HuH-7.5 (cell line): ENCODE data around the gene PDE9A.

Source experiments
- DNase-seq: peaks from one replicate; pipeline ENCODE4 v3.0.0; 2011; ENCODE audit warnings: low spot score

The PDE9A gene

DNA sequence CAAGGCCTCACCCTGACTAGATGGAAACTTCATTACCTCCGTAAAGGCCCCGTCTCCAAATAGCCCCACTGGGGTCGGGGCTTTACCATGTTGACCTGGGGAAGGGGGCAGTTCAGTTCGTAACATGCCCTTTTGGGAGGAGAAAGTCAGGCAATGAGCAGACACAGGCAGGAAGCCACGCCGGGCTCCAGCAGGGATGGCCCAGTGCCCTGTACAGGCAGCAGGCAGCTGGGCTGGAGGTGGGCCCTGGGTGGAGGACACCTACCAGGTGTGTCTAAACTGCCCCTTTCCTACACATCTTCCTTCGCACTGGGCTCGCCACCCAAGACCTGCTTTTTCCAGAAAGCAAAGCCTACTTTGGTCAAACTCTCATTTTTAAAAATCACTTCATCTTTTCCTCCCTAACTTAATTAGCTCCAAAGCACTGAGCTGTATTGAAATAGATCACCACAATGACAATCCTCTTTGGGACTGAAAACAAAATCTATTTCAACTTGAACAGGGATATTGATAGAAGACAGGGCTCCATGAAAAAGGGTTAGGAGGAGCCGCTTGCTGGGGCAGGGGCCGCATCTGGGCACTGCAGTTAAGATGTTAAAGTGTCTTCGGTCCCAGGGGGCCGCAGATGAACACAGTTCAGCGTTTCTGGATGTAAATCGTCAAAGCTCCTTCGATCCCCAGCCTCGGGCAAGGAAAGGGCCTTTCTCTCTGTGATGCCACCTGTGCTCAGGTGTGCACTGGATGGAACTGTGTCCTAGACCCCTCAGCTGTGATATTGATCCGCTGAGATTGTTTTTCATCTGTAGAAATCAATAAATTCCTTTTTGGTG is 104.6 kb downstream of the PDE9A start:
- no peak for DNase-seq

DNA sequence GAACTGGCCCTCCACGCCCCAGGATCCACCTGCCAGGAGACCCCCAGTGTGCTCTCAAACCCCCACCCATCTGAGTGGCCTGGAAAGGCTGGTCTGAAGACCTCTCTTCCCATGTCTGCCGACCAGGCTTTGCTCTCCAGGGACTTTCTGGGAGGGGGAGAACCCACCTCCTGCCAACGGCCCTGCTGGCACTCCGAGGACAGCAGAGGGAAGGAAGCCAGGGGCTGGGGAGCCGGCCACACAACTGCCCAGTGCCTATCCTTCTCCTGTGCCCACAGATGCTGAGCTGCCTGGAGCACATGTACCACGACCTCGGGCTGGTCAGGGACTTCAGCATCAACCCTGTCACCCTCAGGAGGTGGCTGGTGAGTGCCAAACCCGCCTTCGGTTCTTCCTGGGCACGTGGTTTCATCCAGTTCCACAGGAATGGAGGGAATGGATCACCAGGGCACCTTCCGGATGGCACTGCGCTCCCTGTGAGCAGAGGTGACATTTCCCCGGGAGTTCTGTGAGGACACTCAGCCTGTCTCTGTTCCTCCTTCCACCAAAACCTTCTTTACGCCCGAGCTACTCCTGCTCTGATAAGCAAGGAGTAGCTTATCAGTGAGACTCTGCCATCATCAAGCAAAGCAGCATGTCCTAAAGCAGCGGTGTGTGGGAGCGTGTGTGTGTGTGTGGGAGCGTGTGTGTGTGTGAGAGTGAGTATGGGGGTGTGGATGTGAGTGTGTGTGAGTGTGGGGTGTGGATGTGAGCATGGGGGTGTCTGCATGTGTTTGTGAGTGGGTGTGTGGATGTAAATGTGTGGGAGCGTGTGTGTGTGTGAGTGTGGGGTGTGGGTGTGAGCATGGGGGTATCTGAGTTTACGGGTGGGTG is 105.5 kb downstream of the PDE9A start:
- DNase-seq: no peak

DNA sequence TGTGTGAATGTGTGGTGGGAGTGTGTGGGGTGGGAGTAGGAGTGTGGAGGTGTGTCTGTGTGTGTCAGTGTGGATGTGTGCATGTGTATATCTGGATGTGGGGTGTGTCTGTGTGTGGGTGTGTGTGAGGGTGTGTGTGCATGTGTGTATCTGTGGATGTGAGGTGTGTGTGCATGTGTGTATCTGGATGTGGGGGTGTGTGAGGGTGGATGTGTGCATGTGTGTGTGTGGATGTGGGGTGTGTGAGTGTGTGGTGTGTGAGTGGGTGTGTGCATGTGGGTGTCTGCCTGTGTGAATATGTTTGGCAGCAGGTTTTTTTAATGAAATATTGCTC is 106.1 kb downstream of the PDE9A start:
- no peak for DNase-seq

DNA sequence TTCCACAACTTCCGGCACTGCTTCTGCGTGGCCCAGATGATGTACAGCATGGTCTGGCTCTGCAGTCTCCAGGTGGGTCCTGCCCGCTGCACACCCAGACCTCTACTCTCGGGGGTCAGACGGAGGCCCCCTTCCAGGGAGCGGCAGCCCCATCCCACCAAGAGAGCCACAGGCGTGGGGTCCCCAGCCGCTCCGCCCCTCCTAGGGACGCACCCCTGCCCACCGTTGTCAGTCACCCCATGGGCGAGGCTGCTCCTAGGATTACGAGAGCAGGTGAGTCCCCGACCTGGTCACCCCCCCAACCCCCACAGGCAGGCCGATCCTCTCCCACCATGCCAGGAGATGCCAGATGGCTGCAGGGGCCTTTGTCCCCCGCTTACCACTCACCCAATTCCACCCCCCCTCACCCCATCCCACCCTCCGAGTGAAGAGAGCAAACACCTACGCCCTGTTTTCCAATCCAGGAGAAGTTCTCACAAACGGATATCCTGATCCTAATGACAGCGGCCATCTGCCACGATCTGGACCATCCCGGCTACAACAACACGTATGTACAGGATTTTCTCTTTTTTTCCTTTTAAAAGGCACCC is 107.0 kb downstream of the PDE9A start:
- no peak for DNase-seq

DNA sequence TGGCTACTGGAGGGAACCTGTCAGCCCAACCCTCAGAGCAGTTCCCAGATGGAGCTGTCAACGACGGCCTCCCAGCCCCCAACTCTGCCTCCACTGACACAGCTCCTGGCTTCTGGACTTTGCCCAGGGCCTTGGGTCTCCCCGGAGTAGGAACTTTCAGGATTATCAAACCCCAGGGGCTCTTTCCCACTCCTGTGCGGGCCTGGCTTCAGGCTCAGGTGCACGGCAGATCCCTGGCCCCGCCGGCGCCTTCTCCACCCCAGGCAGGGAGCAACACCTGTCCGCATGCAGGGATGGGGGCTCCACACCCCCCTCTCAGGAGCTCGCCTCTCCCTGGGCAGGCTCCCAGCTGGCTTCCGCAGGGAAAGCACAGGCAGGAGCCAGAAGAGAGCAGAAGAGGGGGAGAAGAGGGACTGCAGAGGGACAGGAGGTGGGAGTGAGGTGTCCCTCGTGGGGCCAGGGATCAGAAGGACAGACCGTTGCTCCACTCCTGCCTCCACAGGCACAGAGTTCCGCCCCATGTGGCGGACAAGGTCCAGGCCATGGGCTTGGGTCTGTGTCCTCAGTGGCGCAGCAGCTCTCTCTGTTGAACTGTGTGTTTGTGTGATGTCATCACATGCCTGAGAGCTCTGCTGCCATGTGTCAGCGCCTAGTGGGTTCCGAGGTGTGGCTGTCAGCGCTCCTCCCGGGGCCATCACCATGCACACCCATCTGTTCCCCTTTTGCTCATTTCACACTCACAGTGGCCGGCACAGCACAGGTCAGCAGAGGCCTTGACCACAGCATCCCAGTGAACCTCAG is 107.7 kb downstream of the PDE9A start:
- peak; percentile 52 for DNase-seq

DNA sequence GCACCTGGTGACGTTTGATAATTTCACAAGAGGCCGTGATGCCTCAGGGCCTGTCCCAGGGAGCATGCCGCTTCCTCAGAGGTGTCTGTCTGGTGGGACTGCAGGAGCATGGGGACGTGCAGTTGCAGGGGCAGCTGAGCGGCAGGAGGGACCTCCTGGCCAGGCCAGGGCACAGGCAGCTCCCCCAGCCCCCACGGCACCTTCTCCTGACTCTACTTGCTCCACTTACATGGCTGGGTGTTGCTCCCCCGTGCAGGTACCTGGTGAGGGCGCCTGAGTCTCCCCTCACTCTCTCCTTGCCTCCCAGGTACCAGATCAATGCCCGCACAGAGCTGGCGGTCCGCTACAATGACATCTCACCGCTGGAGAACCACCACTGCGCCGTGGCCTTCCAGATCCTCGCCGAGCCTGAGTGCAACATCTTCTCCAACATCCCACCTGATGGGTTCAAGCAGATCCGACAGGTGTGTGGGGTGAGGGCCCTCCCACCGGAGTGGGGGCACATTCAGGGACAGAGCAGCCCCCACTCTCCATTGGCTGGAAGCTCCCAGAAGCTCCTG is 108.4 kb downstream of the PDE9A start:
- no peak for DNase-seq

DNA sequence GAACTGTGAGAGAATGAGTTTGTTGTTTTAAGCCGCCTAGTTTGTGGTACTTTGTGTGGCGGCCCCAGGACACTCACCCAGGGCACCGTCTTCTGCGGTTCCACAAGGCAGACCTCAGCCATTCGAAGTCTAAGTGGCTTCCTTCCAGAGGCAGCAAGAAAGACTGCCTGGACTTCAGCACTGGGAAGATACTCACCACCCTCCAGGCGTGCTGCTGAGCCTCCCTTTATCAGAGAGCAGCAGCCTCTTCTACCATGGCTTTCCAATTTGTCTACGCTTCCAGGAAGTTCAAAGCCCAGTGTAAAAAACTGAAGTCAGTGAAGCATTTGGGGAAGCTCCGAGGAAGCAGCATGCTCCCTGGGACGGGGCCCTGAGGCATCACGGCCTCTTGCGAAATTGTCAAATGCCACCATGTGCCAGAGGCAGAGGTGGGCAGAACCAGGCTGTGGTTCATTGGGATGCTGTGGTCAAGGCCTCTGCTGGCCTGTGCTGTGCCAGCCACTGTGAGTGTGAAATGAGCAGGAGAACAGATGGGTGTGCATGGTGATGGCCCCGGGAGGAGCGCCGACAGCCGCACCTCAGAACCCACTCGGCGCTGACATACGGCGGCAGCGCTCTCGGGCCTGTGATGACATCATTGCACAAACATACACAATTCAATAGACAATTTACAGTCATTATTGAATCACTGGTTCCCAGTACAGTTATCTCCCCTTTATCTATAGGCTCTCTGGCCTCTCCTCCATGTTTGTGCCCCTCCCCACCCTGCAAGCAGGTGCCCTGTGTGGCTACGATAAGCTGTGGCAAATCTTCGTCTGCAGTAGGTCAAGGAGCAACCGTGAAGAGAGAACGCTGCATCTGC is 110.4 kb downstream of the PDE9A start:
- no peak for DNase-seq

DNA sequence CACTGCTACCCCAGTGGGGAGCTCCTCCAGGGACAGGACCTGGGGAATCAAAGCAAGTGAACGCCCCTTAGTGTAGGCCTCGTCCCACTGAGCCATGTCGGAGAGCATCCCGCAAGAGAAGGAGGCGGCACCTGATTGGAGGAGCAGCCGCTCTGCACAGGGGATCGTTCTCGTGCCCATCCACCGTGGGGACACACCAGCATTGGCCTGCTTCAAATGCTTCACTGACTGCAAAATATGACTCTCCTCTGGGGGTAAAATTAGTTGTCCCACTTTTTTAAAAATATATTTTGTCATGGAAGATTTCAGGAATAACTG is 111.0 kb downstream of the PDE9A start:
- DNase-seq: no peak

DNA sequence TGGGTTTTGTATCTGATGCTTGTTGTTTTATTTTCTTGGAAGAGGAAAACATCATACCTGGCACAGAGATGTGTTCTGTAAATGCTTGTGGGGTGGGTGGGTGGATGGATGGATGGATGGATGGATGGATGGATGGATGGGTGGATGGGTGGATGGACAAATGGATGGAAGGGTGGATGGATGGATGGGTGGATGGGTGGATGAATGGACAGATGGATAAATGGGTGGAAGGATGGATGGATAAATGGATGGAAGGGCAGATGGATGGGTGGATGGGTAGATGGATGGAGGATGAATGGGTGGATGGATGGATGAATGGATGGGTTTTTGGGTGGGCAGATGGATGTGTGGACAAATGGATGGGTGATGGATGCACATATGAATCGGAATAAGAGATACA is 111.5 kb downstream of the PDE9A start:
- no peak for DNase-seq

DNA sequence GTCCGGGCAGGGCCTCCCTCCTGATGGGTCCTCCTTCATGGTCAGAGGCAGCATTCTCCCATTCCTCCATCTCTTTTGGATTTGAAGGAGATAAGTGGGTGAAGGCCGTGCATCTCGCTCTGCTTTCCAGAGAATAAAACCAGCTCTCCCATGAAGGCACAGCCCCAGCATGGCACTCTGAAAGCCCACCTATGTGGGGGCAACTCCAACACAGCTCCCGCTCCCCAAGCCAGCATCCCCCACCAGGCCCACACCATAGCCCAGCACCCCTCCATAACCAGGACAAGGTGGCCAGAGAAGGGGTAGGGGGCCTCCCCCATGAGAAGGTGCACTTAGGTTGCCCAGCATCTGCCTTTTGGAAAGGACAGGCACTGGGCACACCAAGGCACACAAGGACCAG is 112.2 kb downstream of the PDE9A start:
- DNase-seq: no peak

DNA sequence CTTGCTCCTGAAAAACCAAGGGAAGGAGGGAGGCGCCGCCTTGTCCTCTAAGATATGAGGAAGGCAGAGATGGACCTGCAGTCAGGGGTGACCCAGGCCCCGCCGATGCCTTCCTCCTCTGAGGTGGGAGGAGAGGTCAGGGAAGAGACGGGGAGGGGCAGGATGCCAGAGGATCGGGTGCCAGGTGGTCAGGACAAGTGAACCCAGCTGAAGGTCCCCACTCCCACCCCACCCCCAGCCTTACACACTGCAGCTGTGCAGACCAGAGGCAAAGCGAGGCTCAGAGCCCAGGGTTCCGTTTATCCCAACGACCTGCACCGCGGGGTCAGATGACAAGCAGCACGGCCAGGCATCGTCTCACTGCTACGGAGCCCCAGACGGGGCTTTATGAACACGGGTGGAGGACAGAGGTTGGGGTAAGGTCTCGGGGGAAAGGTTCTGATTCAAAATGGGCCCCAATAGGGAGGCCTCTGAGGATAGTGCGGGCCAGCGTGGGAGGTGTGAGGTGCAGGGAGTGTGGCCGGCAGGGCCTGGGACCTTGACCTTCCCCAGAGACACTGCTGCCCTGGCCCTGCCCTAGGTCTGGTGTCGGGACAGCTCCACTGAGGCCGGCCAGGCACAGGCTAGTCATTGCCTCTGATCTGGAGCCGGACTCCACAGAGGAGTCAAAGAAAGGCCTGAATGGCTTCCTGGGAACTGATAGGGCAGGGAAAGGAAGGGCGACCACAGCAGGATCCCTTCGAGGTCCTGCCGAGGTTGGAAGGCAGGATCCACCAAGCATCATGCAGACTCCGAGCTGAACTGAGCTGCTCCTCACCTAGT is 113.5 kb downstream of the PDE9A start:
- DNase-seq: no peak

DNA sequence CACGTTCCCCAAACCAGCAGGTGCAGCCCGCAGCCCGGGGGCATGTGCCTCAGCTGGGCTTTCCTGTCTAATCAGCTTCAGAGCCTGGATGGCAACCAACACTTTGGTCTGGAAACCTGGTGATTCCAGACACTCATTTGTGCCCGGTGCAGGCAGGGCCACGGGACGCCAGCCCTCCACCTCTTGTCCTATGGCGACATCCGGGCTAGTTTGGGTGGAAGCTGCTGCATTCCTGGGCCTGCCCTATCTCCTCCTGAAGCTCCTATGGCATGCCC is 114.1 kb downstream of the PDE9A start:
- DNase-seq: no peak

DNA sequence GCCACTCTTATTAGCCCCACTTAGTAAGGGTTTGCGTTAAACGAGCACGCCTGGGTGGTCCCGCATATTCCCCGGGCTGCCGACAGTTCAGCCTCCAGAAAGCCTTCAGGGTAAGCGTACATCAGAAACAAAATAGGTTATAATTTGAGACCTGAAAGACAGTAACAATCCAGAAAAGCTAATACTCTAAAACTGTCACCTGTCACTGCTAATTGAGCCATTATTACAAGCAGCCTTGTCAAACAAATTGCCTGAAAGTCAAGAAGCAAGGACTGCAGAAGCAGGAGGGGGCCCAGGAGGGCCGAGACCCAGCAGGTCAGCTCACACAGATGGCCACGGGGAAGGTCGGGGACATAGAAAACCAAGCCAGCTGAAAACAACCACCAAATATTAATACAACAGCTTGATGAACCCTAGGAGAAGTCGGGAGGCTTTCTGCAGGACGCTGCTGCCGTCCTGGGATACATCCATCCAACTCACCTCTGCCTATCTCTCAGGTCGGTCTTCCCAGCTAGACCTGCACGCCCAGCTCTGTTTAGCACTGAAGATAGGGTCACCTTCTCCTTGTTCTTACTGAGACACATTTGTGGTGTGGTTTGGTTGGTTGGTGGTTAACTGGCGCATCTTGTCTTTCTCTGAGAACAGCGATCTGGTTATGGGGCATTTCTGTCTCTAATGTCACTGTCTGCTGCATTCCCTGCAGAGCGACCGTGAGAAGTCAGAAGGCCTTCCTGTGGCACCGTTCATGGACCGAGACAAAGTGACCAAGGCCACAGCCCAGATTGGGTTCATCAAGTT is 115.1 kb downstream of the PDE9A start:
- DNase-seq: no peak

DNA sequence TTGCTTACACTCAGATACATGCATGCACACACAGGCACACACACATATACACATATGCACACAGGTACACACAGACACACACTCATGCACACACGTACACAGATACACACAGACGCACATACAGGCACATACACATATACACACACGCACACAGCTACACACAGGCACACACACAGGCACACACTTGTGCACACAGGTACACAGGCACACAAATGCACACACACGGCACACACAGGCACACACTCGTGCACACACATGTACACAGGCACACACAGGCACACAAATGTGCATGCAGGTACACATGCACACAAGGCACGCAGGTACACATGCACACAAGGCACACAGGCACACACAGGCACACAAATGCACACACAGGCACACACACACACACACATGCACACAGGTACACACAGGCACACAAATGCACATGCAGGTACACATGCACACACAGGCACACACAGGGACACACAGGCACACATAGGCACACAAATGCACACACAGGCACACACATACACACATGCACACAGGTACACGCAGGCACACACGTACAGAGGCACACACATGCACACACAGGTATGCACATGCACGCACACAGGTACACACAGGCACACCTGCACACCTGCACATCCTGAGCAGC is 115.9 kb downstream of the PDE9A start:
- no peak for DNase-seq

DNA sequence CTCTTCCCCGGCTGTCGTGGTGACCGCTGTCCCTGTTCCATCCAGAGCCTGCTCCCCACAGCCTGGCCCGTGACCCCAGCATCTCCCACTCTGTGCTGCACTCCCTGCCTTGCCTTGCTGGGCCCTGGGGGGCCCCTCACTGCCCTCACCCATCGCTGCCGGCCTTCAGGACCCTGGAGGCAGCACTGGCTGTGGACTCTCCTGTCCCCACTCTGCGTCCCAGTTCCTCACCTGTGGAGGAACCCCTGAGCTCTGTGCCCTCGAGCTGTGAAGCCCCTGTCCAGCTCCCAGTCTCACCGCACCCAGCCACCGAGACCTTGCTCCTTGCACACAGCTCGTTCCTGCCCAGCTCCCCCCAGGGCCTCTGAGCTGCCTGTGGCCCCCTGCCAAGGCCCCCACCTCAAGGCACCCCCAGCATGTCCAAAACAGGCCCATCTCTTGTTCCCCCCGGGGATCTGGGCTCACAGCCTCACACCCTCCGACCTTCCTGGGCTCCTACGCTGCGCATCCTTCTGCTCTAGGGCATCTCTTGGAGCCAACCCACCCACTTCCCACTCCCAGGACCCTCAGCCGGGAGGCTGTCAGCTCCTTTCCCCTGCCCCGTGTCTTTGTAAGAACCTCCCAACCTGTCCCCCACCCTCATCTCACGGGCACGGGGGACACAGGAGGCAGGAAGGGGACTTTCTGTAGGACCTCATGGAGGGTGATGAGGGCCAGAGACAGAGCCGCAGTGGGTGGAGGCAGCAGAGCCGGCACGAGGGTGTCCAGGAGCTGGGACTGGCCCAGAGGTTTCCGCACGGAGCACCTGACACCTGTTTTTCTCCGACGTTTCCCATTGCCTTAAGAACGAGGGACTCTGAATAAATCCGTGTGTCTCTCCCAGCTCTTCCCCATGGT is 116.6 kb downstream of the PDE9A start:
- DNase-seq: no peak

DNA sequence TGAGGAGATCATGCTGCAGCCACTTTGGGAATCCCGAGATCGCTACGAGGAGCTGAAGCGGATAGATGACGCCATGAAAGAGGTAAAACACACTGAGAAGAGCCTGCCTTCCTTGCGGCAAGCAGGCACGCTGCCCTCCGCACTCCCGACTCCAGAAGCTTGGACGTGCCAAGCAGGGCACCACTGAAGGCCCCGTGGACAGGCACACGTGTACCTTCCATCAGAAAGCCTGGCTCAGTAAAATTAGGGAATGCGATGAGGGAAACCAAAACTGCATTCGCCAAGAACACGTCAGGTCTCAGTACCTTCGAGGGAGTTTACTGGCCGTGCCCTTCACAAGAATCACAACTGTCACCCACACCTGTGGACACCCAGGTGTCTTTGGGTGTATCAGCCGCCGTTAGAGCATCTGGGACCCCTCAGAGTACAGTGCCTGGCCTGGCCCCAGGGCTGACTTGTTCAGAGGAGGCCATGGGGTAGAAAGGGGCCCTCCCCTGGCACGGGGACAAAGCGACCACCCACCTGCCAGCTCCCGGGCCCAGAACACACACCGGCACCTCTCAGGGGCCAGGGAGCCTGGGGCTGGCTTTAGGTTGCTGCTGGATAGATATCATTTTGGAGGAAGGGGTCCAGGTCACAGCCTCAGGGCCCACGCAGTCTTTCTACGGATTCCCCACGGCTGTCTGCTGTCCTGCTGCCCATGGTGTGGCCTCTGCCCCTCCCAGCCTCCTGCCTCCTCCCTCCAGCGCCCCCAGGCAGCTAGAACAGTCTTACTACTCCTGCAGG is 117.5 kb downstream of the PDE9A start:
- no peak for DNase-seq

DNA sequence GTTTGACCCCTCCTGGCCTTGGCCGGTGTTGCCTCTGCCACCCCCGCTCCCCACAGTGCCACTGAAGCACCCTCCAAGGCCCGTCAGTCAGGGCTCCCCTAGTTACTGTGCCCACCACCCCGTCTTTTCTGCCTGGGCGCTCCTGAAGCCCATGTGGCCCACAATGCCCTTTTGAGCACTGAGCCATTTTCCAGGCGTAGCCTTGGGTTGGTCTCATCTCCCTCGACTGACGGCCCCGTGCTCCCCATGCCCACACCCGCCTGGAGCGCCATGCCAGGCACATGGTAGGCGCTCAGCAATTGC is 118.0 kb downstream of the PDE9A start:
- no peak for DNase-seq

DNA sequence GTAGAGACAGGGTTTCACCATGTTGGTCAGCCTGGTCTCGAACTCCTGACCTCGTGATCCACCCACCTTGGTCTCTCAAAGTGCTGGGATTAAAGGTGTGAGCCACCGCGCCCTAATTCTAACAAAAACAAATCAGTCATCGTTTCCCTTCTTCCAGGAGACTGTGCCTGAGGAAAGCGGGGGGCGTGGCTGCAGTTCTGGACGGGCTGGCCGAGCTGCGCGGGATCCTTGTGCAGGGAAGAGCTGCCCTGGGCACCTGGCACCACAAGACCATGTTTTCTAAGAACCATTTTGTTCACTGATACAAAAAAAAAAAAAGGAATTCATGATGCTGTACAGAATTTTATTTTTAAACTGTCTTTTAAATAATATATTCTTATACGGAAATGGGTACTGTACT is 121.7 kb downstream of the PDE9A start:
- no peak for DNase-seq
